GM12878 (cell line): Measurements from ENCODE around the gene CDC42BPB. TPM values are rescaled to one million over a fixed set of nuclear protein-coding genes. Genes with fewer than 3 reads are reported as not detected.

Source experiments
- ATAC-seq: fragments of 200-7000 bp; cut with Tn5 transposase; 3 replicates; pipeline ENCODE4 v1.9.1; 2020; ENCODE audit warnings: mild to moderate bottlenecking, moderate library complexity
- BruUV-seq: library from RNA; stranded (reverse); fragments of 400-500 nt; replicated peaks from 2 replicates; lab custom pipeline; 2021; lab: Mats Ljungman, UMichigan
- CTCF ChIA-PET: fragments of 300-600 bp; sonication (Branson Sonifier 250); formaldehyde crosslinking; extraction: SDS; loops from one replicate; lab custom pipeline; 2021; ENCODE audit warnings: inconsistent platforms; lab: Yijun Ruan, JAX
- POLR2A ChIA-PET: fragments of 350-600 bp; formaldehyde crosslinking; extraction: SDS; loops from one replicate; lab custom pipeline; 2021; ENCODE audit warnings: inconsistent platforms; lab: Charles Lee
- RAD21 ChIA-PET: fragments of 300-600 bp; sonication (Branson Sonifier 250); formaldehyde crosslinking; loops from one replicate; lab custom pipeline; 2023; ENCODE audit warnings: antibody characterized with exemption; ENCODE audit not compliant: unreplicated experiment; lab: Charles Lee
- SMC1A ChIA-PET: fragments of 300-600 bp; sonication (Branson Sonifier 250); formaldehyde crosslinking; loops from one replicate; lab custom pipeline; 2023; ENCODE audit not compliant: unreplicated experiment, uncharacterized antibody; lab: Charles Lee
- DNase-seq: peaks from one replicate; pipeline ENCODE4 v3.0.0-alpha.2; 2011; ENCODE audit warnings: low read depth, low spot score
- FAIRE-seq: peaks from 3 replicates; lab custom pipeline; 2011; peaks lifted over from hg19 to GRCh38; lab: Jason Lieb, UNC
- H2AFZ ChIP-seq: 2 replicates; pipeline ENCODE4 v1.6.0; 2011; ENCODE audit warnings: low read depth, low read length, control low read depth; ENCODE audit not compliant: control insufficient read depth
- H3K27ac ChIP-seq: 2 replicates; pipeline ENCODE4 v1.5.1; 2011; ENCODE audit warnings: control low read depth; ENCODE audit not compliant: control insufficient read depth, insufficient read depth
- H3K27me3 ChIP-seq, 2 experiments: replicated peaks in 1 of 2; 2 replicates each; pipeline versions ENCODE4 v1.6.0 to v1.6.1; 2011; ENCODE audit warnings: low read length in 1 of 2; ENCODE audit not compliant: control insufficient read depth in 2 of 2, insufficient read depth in 2 of 2
- H3K36me3 ChIP-seq, 2 experiments: 2 replicates each; pipeline ENCODE4 v1.5.1; 2011; ENCODE audit warnings: low read length in 1 of 2; ENCODE audit not compliant: control insufficient read depth in 2 of 2, insufficient read depth in 2 of 2
- H3K4me1 ChIP-seq: 2 replicates; pipeline ENCODE4 v1.6.1; 2011; ENCODE audit warnings: mild to moderate bottlenecking, low read length, moderate library complexity, mixed read lengths; ENCODE audit not compliant: control insufficient read depth, insufficient read depth
- H3K4me2 ChIP-seq: 2 replicates; pipeline ENCODE4 v1.6.0; 2011; ENCODE audit warnings: control low read depth; ENCODE audit not compliant: control insufficient read depth, insufficient read depth
- H3K4me3 ChIP-seq: fragments of 200-600 bp; sonication (generic); 2 replicates; pipeline ENCODE4 v1.5.1; 2016
- H3K79me2 ChIP-seq: 2 replicates; pipeline ENCODE4 v1.6.0; 2011; ENCODE audit warnings: low read length; ENCODE audit not compliant: control insufficient read depth, insufficient read depth
- H3K9ac ChIP-seq: 2 replicates; pipeline ENCODE4 v1.8.0; 2011; ENCODE audit warnings: low read length, control low read depth, mixed read lengths; ENCODE audit not compliant: control insufficient read depth, insufficient read depth
- H3K9me3 ChIP-seq: replicated peaks from 3 replicates; pipeline ENCODE4 v1.5.1; 2011; ENCODE audit warnings: mild to moderate bottlenecking, low read length; ENCODE audit not compliant: control insufficient read depth, insufficient read depth
- H4K20me1 ChIP-seq: 2 replicates; pipeline ENCODE4 v1.6.0; 2011; ENCODE audit not compliant: control insufficient read depth, insufficient read depth
- CBX3 ChIP-seq: fragments of 200-600 bp; sonication (generic); IDR thresholded peaks from 2 replicates; pipeline ENCODE4 v1.6.1; 2016; ENCODE audit warnings: low read depth, borderline replicate concordance
- CHD2 ChIP-seq: IDR thresholded peaks from 2 replicates; pipeline ENCODE4 v1.6.1; 2011; ENCODE audit warnings: low read depth, low read length, improper control_type of control experiment, borderline replicate concordance
- CREM ChIP-seq: IDR thresholded peaks from 2 replicates; pipeline ENCODE4 v1.6.1; 2014; ENCODE audit warnings: antibody characterized with exemption, low read depth
- GATAD2B ChIP-seq: fragments of 450-650 bp; conservative IDR thresholded peaks from 2 replicates; pipeline ENCODE4 v1.6.1; 2017; ENCODE audit warnings: low read depth, mild to moderate bottlenecking, moderate library complexity
- HDAC6 ChIP-seq: fragments of 200-600 bp; sonication (generic); IDR thresholded peaks from one replicate; pipeline ENCODE4 v1.8.0; 2017; ENCODE audit warnings: antibody characterized with exemption; ENCODE audit not compliant: unreplicated experiment
- NFYB ChIP-seq: IDR thresholded peaks from 2 replicates; pipeline ENCODE4 v1.6.1; 2011; ENCODE audit warnings: low read depth, mild to moderate bottlenecking, low read length, improper control_type of control experiment, moderate library complexity; ENCODE audit not compliant: insufficient read depth
- NR2F1 ChIP-seq: fragments of 450-650 bp; conservative IDR thresholded peaks from 2 replicates; pipeline ENCODE4 v1.6.1; 2017; ENCODE audit warnings: mild to moderate bottlenecking
- SKIL ChIP-seq: fragments of 450-650 bp; IDR thresholded peaks from 2 replicates; pipeline ENCODE4 v1.6.1; 2017; ENCODE audit warnings: mild to moderate bottlenecking, low read depth, inconsistent platforms; ENCODE audit not compliant: poor library complexity, severe bottlenecking
- SREBF2 ChIP-seq: IDR thresholded peaks from 2 replicates; pipeline ENCODE4 v1.6.1; 2012; ENCODE audit warnings: mild to moderate bottlenecking, low read length
- TCF12 ChIP-seq: IDR thresholded peaks from 2 replicates; pipeline ENCODE4 v1.6.1; 2011; ENCODE audit warnings: low read depth, mild to moderate bottlenecking, low read length
- ZBTB33 ChIP-seq: fragments of 450-650 bp; IDR thresholded peaks from 2 replicates; pipeline ENCODE4 v1.6.1; 2017; ENCODE audit warnings: mild to moderate bottlenecking
- ZNF687 ChIP-seq: fragments of 450-650 bp; IDR thresholded peaks from 2 replicates; pipeline ENCODE4 v1.6.1; 2017; ENCODE audit warnings: mild to moderate bottlenecking, moderate library complexity
- WGBS: methylation state at CpG from one replicate; pipeline ENCODE4 v1.1.6; 2016; ENCODE audit warnings: low lambda C conversion rate; ENCODE audit not compliant: insufficient replicate concordance, insufficient coverage; ENCODE audit errors: missing lambda C conversion rate; 5-methylcytosine and 5-hydroxymethylcytosine counted together
- in situ Hi-C: fragments of 300-500 bp; cut with MboI; formaldehyde crosslinking; loops from 9 replicates; pipeline ENCODE4 v1.14.3; 2018; ENCODE audit warnings: mixed read lengths
- intact Hi-C: fragments of 100-400 bp; cut with micrococcal nuclease; formaldehyde crosslinking; loops from one replicate; pipeline ENCODE4 v1.14.2; 2022; ENCODE audit not compliant: unreplicated experiment
- polyA plus RNA-seq, 11 experiments: library from polyadenylated mRNA; depleted of rRNA in 4 of 11; unstranded in 6 of 11; stranded (reverse) in 5 of 11; fragments of >200 nt; fragmentation: Nextera tagmentation in 4 of 11; fragmentation: Illumina TruSeq in 1 of 11; extraction: Ambion mirVana in 4 of 11; extraction: Trizol in 1 of 11; gene quantifications; 1 replicate in 1 of 11; 2 replicates in 10 of 11; pipeline versions ENCODE4 v1.2.1 to v1.2.3, GENCODE V29; 2011 to 2016; ENCODE audit warnings: inconsistent platforms in 2 of 11, missing spikeins in 2 of 11, low read depth in 1 of 11
- total RNA-seq, 4 experiments: library from RNA; depleted of rRNA in 3 of 4; stranded (reverse); fragments of >200 nt in 3 of 4; fragmentation: Illumina TruSeq in 1 of 4; extraction: Trizol in 1 of 4; gene quantifications; 2 replicates each; pipeline versions ENCODE4 v1.2.1 to v1.2.3, GENCODE V29; 2013 to 2021

CDC42BPB gene
- total and polyA plus RNA-seq, 10 of the 15 experiments (the other 5 are each of a cell fraction or from before 2014, with no cell fraction given), result 0.42 to 22.1 (median 13.3) TPM

- TF ChIP-seq ZBTB33 (no peak), CREM (no peak), CHD2 (no peak), NFYB (no peak)
Measured at GRCh38 chr14:102951034-102951433, 106.3 kb downstream of the CDC42BPB start (continued).

- ATAC-seq, result no peak
- ChIA-PET POLR2A (no interaction called here), CTCF (interaction anchor here (1.1 kb wide), 1 partner anchor 155 kb away, joined by 3 read pairs; no protein-coding TSS in a partner anchor), SMC1A (no interaction called here), RAD21 (no interaction called here)
- 79% methylated on average over 23 of the region's 23 CpGs for WGBS
- no peak overlapping the region for H3K9ac ChIP-seq
- no peaks in the 10 kb centered on the region for H3K9me3 ChIP-seq
- in situ Hi-C loops, result no loop called here
- no peak overlapping the region for H2AFZ ChIP-seq
- H3K27me3 ChIP-seq, result no peaks in the 10 kb centered on the region
- no peaks in the 10 kb centered on the region for H3K79me2 ChIP-seq
- H3K27ac ChIP-seq, result no peak overlapping the region
- H3K4me2 ChIP-seq, result no peak overlapping the region
- peaks cover 25% of the 10 kb centered on the region for H3K4me1 ChIP-seq
- H3K4me3 ChIP-seq, result no peak overlapping the region
- no peak for DNase-seq
- no peaks in the 10 kb centered on the region for H4K20me1 ChIP-seq
- intact Hi-C loops, result no loop called here
- no TSS peak for BruUV-seq
- FAIRE-seq, result no peak
- peaks cover 11 to 20% of the 10 kb centered on the region in 2 experiments; a peak in 3 of 4 replicates for H3K36me3 ChIP-seq
- no peak for TF ChIP-seq ZNF687
- no peak for TF ChIP-seq SREBF2
- no peak for TF ChIP-seq NFYB
- TF ChIP-seq SKIL, result no peak
- no peak for TF ChIP-seq TCF12
- no peak for TF ChIP-seq NR2F1
- TF ChIP-seq CBX3, result no peak
- TF ChIP-seq GATAD2B, result no peak
- TF ChIP-seq HDAC6, result no peak
Measured at GRCh38 chr14:102949801-102950451, 107.4 kb downstream of the CDC42BPB start.
